ENCODE data around the gene PSD4.

PSD4 gene

GRCh38 chr2:113162869-113163268, 10.9 kb upstream of the PSD4 start:
- Histone ChIP-seq H3K4me3 (ENCODE audit: low read length) (no peak overlapping the region), H3K9me3 (ENCODE audit: control insufficient read depth, low read depth, low read length) (no peaks in the 10 kb centered on the region), H3K27me3 (ENCODE audit: control insufficient read depth, insufficient read depth, low read length) (peaks cover 13% of the 10 kb centered on the region), H3K36me3 (ENCODE audit: control insufficient read depth, low read depth, low read length) (no peaks in the 10 kb centered on the region), H3K27ac (ENCODE audit: low read length) (no peak overlapping the region), H3K9ac (ENCODE audit: low read length) (no peak overlapping the region), H3K4me1 (ENCODE audit: control insufficient read depth, low read depth, low read length) (peaks cover 10% of the 10 kb centered on the region)

- Histone ChIP-seq H3K4me3 (ENCODE audit: low read length) (no peak overlapping the region), H3K9me3 (ENCODE audit: control insufficient read depth, low read depth, low read length) (no peaks in the 10 kb centered on the region), H3K27me3 (ENCODE audit: control insufficient read depth, insufficient read depth, low read length) (peaks cover 5% of the 10 kb centered on the region), H3K36me3 (ENCODE audit: control insufficient read depth, low read depth, low read length) (no peaks in the 10 kb centered on the region), H3K27ac (ENCODE audit: low read length) (no peak overlapping the region), H3K9ac (ENCODE audit: low read length) (no peak overlapping the region), H3K4me1 (ENCODE audit: control insufficient read depth, low read depth, low read length) (peaks cover 10% of the 10 kb centered on the region)
Observed at GRCh38 chr2:113164215-113164929, 9.4 kb upstream of the PSD4 start.

- H3K36me3 ChIP-seq (ENCODE audit: control insufficient read depth, low read depth, low read length) = no peaks in the 10 kb centered on the region
- no peak overlapping the region for H3K9ac ChIP-seq (ENCODE audit: low read length)
- peaks cover 10% of the 10 kb centered on the region for H3K4me1 ChIP-seq (ENCODE audit: control insufficient read depth, low read depth, low read length)
- H3K27me3 ChIP-seq (ENCODE audit: control insufficient read depth, insufficient read depth, low read length) = peaks cover 5% of the 10 kb centered on the region
- H3K9me3 ChIP-seq (ENCODE audit: control insufficient read depth, low read depth, low read length) = no peaks in the 10 kb centered on the region
- no peak overlapping the region for H3K4me3 ChIP-seq (ENCODE audit: low read length)
- no peak overlapping the region for H3K27ac ChIP-seq (ENCODE audit: low read length)
Observed at GRCh38 chr2:113164930-113165585, 8.7 kb upstream of the PSD4 start.

GRCh38 chr2:113166187-113166645, 7.6 kb upstream of the PSD4 start:
- Histone ChIP-seq H3K9me3 (ENCODE audit: control insufficient read depth, low read depth, low read length) (no peaks in the 10 kb centered on the region), H3K27me3 (ENCODE audit: control insufficient read depth, insufficient read depth, low read length) (peaks cover 5% of the 10 kb centered on the region), H3K4me1 (ENCODE audit: control insufficient read depth, low read depth, low read length) (peaks cover 10% of the 10 kb centered on the region), H3K36me3 (ENCODE audit: control insufficient read depth, low read depth, low read length) (no peaks in the 10 kb centered on the region), H3K9ac (ENCODE audit: low read length) (no peak overlapping the region), H3K27ac (ENCODE audit: low read length) (no peak overlapping the region), H3K4me3 (ENCODE audit: low read length) (no peak overlapping the region)

- no peaks in the 10 kb centered on the region for H3K9me3 ChIP-seq (ENCODE audit: control insufficient read depth, low read depth, low read length)
- no peaks in the 10 kb centered on the region for H3K36me3 ChIP-seq (ENCODE audit: control insufficient read depth, low read depth, low read length)
- H3K9ac ChIP-seq (ENCODE audit: low read length) = no peak overlapping the region
- H3K4me1 ChIP-seq (ENCODE audit: control insufficient read depth, low read depth, low read length) = peaks cover 10% of the 10 kb centered on the region
- H3K4me3 ChIP-seq (ENCODE audit: low read length) = no peak overlapping the region
- peaks cover 5% of the 10 kb centered on the region for H3K27me3 ChIP-seq (ENCODE audit: control insufficient read depth, insufficient read depth, low read length)
- no peak overlapping the region for H3K27ac ChIP-seq (ENCODE audit: low read length)
Observed at GRCh38 chr2:113167115-113167932, 6.4 kb upstream of the PSD4 start.

GRCh38 chr2:113167962-113168340, 5.8 kb upstream of the PSD4 start:
- Histone ChIP-seq H3K36me3 (ENCODE audit: control insufficient read depth, low read depth, low read length) (no peaks in the 10 kb centered on the region), H3K4me3 (ENCODE audit: low read length) (no peak overlapping the region), H3K27ac (ENCODE audit: low read length) (no peak overlapping the region), H3K9ac (ENCODE audit: low read length) (no peak overlapping the region), H3K4me1 (ENCODE audit: control insufficient read depth, low read depth, low read length) (peaks cover 10% of the 10 kb centered on the region), H3K27me3 (ENCODE audit: control insufficient read depth, insufficient read depth, low read length) (peaks cover 5% of the 10 kb centered on the region), H3K9me3 (ENCODE audit: control insufficient read depth, low read depth, low read length) (no peaks in the 10 kb centered on the region)

- no peak overlapping the region for H3K9ac ChIP-seq (ENCODE audit: low read length)
- peaks cover 10% of the 10 kb centered on the region for H3K4me1 ChIP-seq (ENCODE audit: control insufficient read depth, low read depth, low read length)
- H3K9me3 ChIP-seq (ENCODE audit: control insufficient read depth, low read depth, low read length) = no peaks in the 10 kb centered on the region
- no peaks in the 10 kb centered on the region for H3K36me3 ChIP-seq (ENCODE audit: control insufficient read depth, low read depth, low read length)
- peaks cover 5% of the 10 kb centered on the region for H3K27me3 ChIP-seq (ENCODE audit: control insufficient read depth, insufficient read depth, low read length)
- H3K4me3 ChIP-seq (ENCODE audit: low read length) = no peak overlapping the region
- no peak overlapping the region for H3K27ac ChIP-seq (ENCODE audit: low read length)
Observed at GRCh38 chr2:113169002-113169530, 4.7 kb upstream of the PSD4 start.

GRCh38 chr2:113169586-113169985, 4.2 kb upstream of the PSD4 start:
- H3K27me3 ChIP-seq (ENCODE audit: control insufficient read depth, insufficient read depth, low read length) = peaks cover 2% of the 10 kb centered on the region
- no peaks in the 10 kb centered on the region for H3K9me3 ChIP-seq (ENCODE audit: control insufficient read depth, low read depth, low read length)
- no peak overlapping the region for H3K27ac ChIP-seq (ENCODE audit: low read length)
- H3K9ac ChIP-seq (ENCODE audit: low read length) = no peak overlapping the region
- H3K4me1 ChIP-seq (ENCODE audit: control insufficient read depth, low read depth, low read length) = peaks cover 13% of the 10 kb centered on the region
- H3K4me3 ChIP-seq (ENCODE audit: low read length) = no peak overlapping the region
- no peaks in the 10 kb centered on the region for H3K36me3 ChIP-seq (ENCODE audit: control insufficient read depth, low read depth, low read length)

GRCh38 chr2:113171334-113172075, 2.3 kb upstream of the PSD4 start:
- Histone ChIP-seq H3K4me1 (ENCODE audit: control insufficient read depth, low read depth, low read length) (peaks cover 3% of the 10 kb centered on the region), H3K27ac (ENCODE audit: low read length) (no peak overlapping the region), H3K4me3 (ENCODE audit: low read length) (no peak overlapping the region), H3K36me3 (ENCODE audit: control insufficient read depth, low read depth, low read length) (no peaks in the 10 kb centered on the region), H3K9me3 (ENCODE audit: control insufficient read depth, low read depth, low read length) (no peaks in the 10 kb centered on the region), H3K9ac (ENCODE audit: low read length) (no peak overlapping the region), H3K27me3 (ENCODE audit: control insufficient read depth, insufficient read depth, low read length) (no peaks in the 10 kb centered on the region)

GRCh38 chr2:113172721-113173541, 840 bp upstream of the PSD4 start:
- no peak overlapping the region for H3K27ac ChIP-seq (ENCODE audit: low read length)
- peaks cover 3% of the 10 kb centered on the region for H3K4me1 ChIP-seq (ENCODE audit: control insufficient read depth, low read depth, low read length)
- no peak overlapping the region for H3K4me3 ChIP-seq (ENCODE audit: low read length)
- no peaks in the 10 kb centered on the region for H3K9me3 ChIP-seq (ENCODE audit: control insufficient read depth, low read depth, low read length)
- no peaks in the 10 kb centered on the region for H3K27me3 ChIP-seq (ENCODE audit: control insufficient read depth, insufficient read depth, low read length)
- no peak overlapping the region for H3K9ac ChIP-seq (ENCODE audit: low read length)
- H3K36me3 ChIP-seq (ENCODE audit: control insufficient read depth, low read depth, low read length) = no peaks in the 10 kb centered on the region
